A549 (cell line): ENCODE measurements around the gene TMEM59.
"Not testable (repeated sequence)": the region's sequence is repeated elsewhere in the genome, so short reads cannot be mapped to it uniquely, and the experiment has no call there.

Source experiments
- ATOH8 ChIP-seq: fragments of 250-450 bp; sonication (Bioruptor Pico); IDR thresholded peaks from 2 replicates; pipeline ENCODE4 v1.5.0; 2020; ENCODE audit warnings: low read depth, mild to moderate bottlenecking, moderate library complexity
- CBX2 ChIP-seq: fragments of 200-600 bp; sonication (generic); IDR thresholded peaks from 2 replicates; pipeline ENCODE4 v1.6.1; 2016; ENCODE audit warnings: low read depth, mild to moderate bottlenecking, borderline replicate concordance
- CBX8 ChIP-seq: fragments of 200-600 bp; sonication (generic); IDR thresholded peaks from 2 replicates; pipeline ENCODE4 v1.6.1; 2016
- CEBPB ChIP-seq, 2 experiments: fragments of >200 bp in 1 of 2; sonication (Bioruptor Twin) in 1 of 2; formaldehyde crosslinking in 1 of 2; IDR thresholded peaks; 2 replicates each; pipeline ENCODE4 v1.6.1; 2012 to 2016
- CTCF ChIP-seq: fragments of >200 bp; sonication (Bioruptor Twin); formaldehyde crosslinking; IDR thresholded peaks from 3 replicates; pipeline ENCODE4 v1.5.1; 2016
- EP300 ChIP-seq, 2 experiments: fragments of >200 bp; sonication (Bioruptor Twin); formaldehyde crosslinking; IDR thresholded peaks; 2 replicates in 1 of 2; 3 replicates in 1 of 2; pipeline ENCODE4 v1.6.1; 2016 to 2017
- ESRRA ChIP-seq: fragments of 150-350 bp; IDR thresholded peaks from 2 replicates; pipeline ENCODE4 v1.6.1; 2014; ENCODE audit warnings: mild to moderate bottlenecking, low read length, borderline replicate concordance
- GATA3 ChIP-seq: IDR thresholded peaks from 2 replicates; pipeline ENCODE4 v1.6.1; 2012; ENCODE audit warnings: borderline replicate concordance
- POLR2A ChIP-seq: IDR thresholded peaks from 2 replicates; pipeline ENCODE4 v1.6.1; 2012; ENCODE audit warnings: mild to moderate bottlenecking, low read length
- RCOR1 ChIP-seq: fragments of 150-350 bp; IDR thresholded peaks from 2 replicates; pipeline ENCODE4 v1.6.1; 2014; ENCODE audit warnings: antibody characterized with exemption, low read length, low read depth
- SMC3 ChIP-seq: fragments of >200 bp; sonication (Bioruptor Twin); formaldehyde crosslinking; IDR thresholded peaks from 3 replicates; pipeline ENCODE4 v1.6.1; 2018; ENCODE audit warnings: inconsistent platforms
- TF ChIP-seq, protein P1 (sequence below): fragments of 450-650 bp; IDR thresholded peaks from 2 replicates; pipeline ENCODE4 v1.6.1; 2014; ENCODE audit warnings: antibody characterized with exemption
- TF ChIP-seq, protein P2 (sequence below): fragments of 200-600 bp; sonication (generic); IDR thresholded peaks from 2 replicates; pipeline ENCODE4 v1.6.1; 2016; ENCODE audit warnings: antibody characterized with exemption, mild to moderate bottlenecking, moderate library complexity
- TF ChIP-seq, protein P3 (sequence below): IDR thresholded peaks from 2 replicates; pipeline ENCODE4 v1.6.1; 2012; ENCODE audit warnings: low read depth, borderline replicate concordance

DNA sequence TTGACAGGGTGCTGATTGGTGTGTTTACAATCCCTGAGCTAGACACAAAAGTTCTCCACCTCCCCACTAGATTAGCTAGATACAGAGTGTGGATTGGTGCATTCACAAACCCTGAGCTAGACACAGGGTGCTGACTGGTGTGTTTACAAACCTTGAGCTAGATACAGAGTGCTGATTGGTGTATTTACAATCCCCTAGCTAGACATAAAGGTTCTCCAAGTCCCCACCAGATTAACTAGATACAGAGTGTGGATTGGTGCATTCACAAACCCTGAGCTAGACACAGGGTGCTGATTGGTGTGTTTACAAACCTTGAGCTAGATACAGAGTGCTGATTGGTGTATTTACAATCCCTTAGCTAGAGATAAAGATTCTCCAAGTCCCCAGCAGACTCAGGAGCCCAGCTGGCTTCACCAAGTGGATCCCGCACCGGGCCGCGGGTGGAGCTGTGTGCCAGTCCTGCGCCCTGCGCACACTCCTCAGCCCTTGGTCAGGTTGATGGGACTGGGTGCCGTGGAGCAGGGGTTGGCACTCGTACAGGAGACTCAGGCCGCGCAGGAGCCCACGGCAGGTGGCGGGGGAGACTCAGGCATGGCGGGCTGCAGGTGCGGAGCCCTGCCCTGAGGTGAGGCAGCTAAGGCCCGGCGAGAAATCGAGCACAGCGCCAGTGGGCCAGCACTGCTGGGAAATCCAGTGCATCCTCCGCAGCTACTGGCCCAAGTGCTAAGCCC, 49.1 kb downstream of the TMEM59 start:
- TF ChIP-seq CTCF; CBX2; RCOR1; EP300 (IDR thresholded peaks at IDR 0.05); GATA3; ATOH8 (CRISPR knock-in tag); POLR2A; SMC3; CEBPB (IDR thresholded peaks at IDR 0.05); CBX8; ESRRA: not testable (repeated sequence)
- TF ChIP-seq, protein P1, sequence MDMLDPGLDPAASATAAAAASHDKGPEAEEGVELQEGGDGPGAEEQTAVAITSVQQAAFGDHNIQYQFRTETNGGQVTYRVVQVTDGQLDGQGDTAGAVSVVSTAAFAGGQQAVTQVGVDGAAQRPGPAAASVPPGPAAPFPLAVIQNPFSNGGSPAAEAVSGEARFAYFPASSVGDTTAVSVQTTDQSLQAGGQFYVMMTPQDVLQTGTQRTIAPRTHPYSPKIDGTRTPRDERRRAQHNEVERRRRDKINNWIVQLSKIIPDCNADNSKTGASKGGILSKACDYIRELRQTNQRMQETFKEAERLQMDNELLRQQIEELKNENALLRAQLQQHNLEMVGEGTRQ: not testable (repeated sequence)
- TF ChIP-seq, protein P2, sequence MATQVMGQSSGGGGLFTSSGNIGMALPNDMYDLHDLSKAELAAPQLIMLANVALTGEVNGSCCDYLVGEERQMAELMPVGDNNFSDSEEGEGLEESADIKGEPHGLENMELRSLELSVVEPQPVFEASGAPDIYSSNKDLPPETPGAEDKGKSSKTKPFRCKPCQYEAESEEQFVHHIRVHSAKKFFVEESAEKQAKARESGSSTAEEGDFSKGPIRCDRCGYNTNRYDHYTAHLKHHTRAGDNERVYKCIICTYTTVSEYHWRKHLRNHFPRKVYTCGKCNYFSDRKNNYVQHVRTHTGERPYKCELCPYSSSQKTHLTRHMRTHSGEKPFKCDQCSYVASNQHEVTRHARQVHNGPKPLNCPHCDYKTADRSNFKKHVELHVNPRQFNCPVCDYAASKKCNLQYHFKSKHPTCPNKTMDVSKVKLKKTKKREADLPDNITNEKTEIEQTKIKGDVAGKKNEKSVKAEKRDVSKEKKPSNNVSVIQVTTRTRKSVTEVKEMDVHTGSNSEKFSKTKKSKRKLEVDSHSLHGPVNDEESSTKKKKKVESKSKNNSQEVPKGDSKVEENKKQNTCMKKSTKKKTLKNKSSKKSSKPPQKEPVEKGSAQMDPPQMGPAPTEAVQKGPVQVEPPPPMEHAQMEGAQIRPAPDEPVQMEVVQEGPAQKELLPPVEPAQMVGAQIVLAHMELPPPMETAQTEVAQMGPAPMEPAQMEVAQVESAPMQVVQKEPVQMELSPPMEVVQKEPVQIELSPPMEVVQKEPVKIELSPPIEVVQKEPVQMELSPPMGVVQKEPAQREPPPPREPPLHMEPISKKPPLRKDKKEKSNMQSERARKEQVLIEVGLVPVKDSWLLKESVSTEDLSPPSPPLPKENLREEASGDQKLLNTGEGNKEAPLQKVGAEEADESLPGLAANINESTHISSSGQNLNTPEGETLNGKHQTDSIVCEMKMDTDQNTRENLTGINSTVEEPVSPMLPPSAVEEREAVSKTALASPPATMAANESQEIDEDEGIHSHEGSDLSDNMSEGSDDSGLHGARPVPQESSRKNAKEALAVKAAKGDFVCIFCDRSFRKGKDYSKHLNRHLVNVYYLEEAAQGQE: not testable (repeated sequence)
- TF ChIP-seq, protein P3, sequence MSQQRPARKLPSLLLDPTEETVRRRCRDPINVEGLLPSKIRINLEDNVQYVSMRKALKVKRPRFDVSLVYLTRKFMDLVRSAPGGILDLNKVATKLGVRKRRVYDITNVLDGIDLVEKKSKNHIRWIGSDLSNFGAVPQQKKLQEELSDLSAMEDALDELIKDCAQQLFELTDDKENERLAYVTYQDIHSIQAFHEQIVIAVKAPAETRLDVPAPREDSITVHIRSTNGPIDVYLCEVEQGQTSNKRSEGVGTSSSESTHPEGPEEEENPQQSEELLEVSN: not testable (repeated sequence)
